Mesenchymal stem cell (in vitro differentiated cells and primary cell): ENCODE results near the gene MYL3.

Experiments used
- DNase-seq: peaks from one replicate; pipeline ENCODE4 v3.0.0-alpha.2; 2013
- H2AFZ ChIP-seq: one replicate; pipeline ENCODE4 v1.6.1; 2013; ENCODE audit warnings: low read depth, mild to moderate bottlenecking, control low read depth, inconsistent platforms, low read length, moderate library complexity
- H2AK5ac ChIP-seq: 2 replicates; pipeline ENCODE4 v1.6.1; 2013; ENCODE audit warnings: low read length, moderate library complexity, mild to moderate bottlenecking, inconsistent platforms; ENCODE audit not compliant: severe bottlenecking
- H2BK120ac ChIP-seq: one replicate; pipeline ENCODE4 v1.6.1; 2013; ENCODE audit warnings: low read depth, mild to moderate bottlenecking, inconsistent platforms, low read length, moderate library complexity
- H2BK12ac ChIP-seq, 2 experiments: one replicate each; pipeline ENCODE4 v1.6.1; 2013; ENCODE audit warnings: inconsistent platforms in 2 of 2, low read length in 2 of 2, mild to moderate bottlenecking in 2 of 2, moderate library complexity in 2 of 2, control low read depth in 1 of 2
- H2BK15ac ChIP-seq: one replicate; pipeline ENCODE4 v1.6.1; 2013; ENCODE audit warnings: mild to moderate bottlenecking, low read depth, inconsistent platforms; ENCODE audit not compliant: poor library complexity, severe bottlenecking
- H2BK5ac ChIP-seq: 2 replicates; pipeline ENCODE4 v1.6.1; 2013; ENCODE audit warnings: low read depth, mild to moderate bottlenecking, low read length, control low read depth, inconsistent platforms; ENCODE audit not compliant: poor library complexity, severe bottlenecking
- H3K14ac ChIP-seq, 2 experiments: one replicate each; pipeline ENCODE4 v1.6.1; 2013; ENCODE audit warnings: inconsistent platforms in 2 of 2, low read length in 2 of 2, control low read depth in 1 of 2, mild to moderate bottlenecking in 1 of 2, moderate library complexity in 1 of 2
- H3K18ac ChIP-seq, 2 experiments: one replicate each; pipeline ENCODE4 v1.6.1; 2013; ENCODE audit warnings: inconsistent platforms in 2 of 2, low read length in 2 of 2, control low read depth in 1 of 2, low read depth in 1 of 2, mild to moderate bottlenecking in 1 of 2
- H3K23ac ChIP-seq, 2 experiments: one replicate each; pipeline ENCODE4 v1.6.1; 2013; ENCODE audit warnings: inconsistent platforms in 2 of 2, low read length in 2 of 2, mild to moderate bottlenecking in 2 of 2, moderate library complexity in 2 of 2, control low read depth in 1 of 2
- H3K27ac ChIP-seq: 2 replicates; pipeline ENCODE4 v1.5.1; 2013; ENCODE audit warnings: mild to moderate bottlenecking, moderate library complexity, low read length, control low read depth, inconsistent platforms; ENCODE audit not compliant: poor library complexity, severe bottlenecking
- H3K27me3 ChIP-seq, 2 experiments: 2 replicates each; pipeline versions ENCODE4 v1.6.1 to v1.7.0; 2013; ENCODE audit warnings: low read length in 2 of 2, mild to moderate bottlenecking in 2 of 2, moderate library complexity in 2 of 2, control low read depth in 1 of 2, inconsistent platforms in 1 of 2; ENCODE audit not compliant: control insufficient read depth in 1 of 2, insufficient read depth in 1 of 2
- H3K36me3 ChIP-seq, 2 experiments: 2 replicates each; pipeline versions ENCODE4 v1.6.1 to v1.7.0; 2013; ENCODE audit warnings: low read length in 2 of 2, control low read depth in 1 of 2, inconsistent platforms in 1 of 2, low read depth in 1 of 2, mild to moderate bottlenecking in 1 of 2; ENCODE audit not compliant: insufficient read depth in 2 of 2, control insufficient read depth in 1 of 2
- H3K4ac ChIP-seq, 2 experiments: one replicate each; pipeline ENCODE4 v1.6.1; 2013; ENCODE audit warnings: inconsistent platforms in 2 of 2, low read length in 2 of 2, mild to moderate bottlenecking in 2 of 2, moderate library complexity in 2 of 2, control low read depth in 1 of 2, low read depth in 1 of 2
- H3K4me1 ChIP-seq: 2 replicates; pipeline ENCODE4 v1.6.1; 2013; ENCODE audit warnings: low read depth, low read length, control low read depth; ENCODE audit not compliant: control insufficient read depth, insufficient read depth
- H3K4me2 ChIP-seq: 2 replicates; pipeline ENCODE4 v1.6.1; 2013; ENCODE audit warnings: low read length, mild to moderate bottlenecking, inconsistent platforms; ENCODE audit not compliant: poor library complexity, severe bottlenecking
- H3K4me3 ChIP-seq, 2 experiments: 2 replicates each; pipeline versions ENCODE4 v1.5.1 to v1.7.0; 2013; ENCODE audit warnings: low read length in 2 of 2, mild to moderate bottlenecking in 2 of 2, control low read depth in 1 of 2, low read depth in 1 of 2; ENCODE audit not compliant: insufficient read depth in 1 of 2
- H3K79me1 ChIP-seq: replicated peaks from 2 replicates; pipeline ENCODE4 v1.6.1; 2013; ENCODE audit warnings: mild to moderate bottlenecking, control low read depth, low read length, inconsistent platforms; ENCODE audit not compliant: poor library complexity, severe bottlenecking
- H3K9ac ChIP-seq: 2 replicates; pipeline ENCODE4 v1.7.0; 2013; ENCODE audit warnings: mild to moderate bottlenecking, low read length, moderate library complexity
- H3K9me3 ChIP-seq: 2 replicates; pipeline ENCODE4 v1.7.0; 2013; ENCODE audit warnings: mild to moderate bottlenecking, low read length; ENCODE audit not compliant: control insufficient read depth
- H4K8ac ChIP-seq: one replicate; pipeline ENCODE4 v1.6.1; 2013; ENCODE audit warnings: inconsistent platforms, mild to moderate bottlenecking, low read length, moderate library complexity
- H4K91ac ChIP-seq: one replicate; pipeline ENCODE4 v1.6.1; 2013; ENCODE audit warnings: mild to moderate bottlenecking, low read length, inconsistent platforms
- WGBS: methylation state at CpG from one replicate; pipeline ENCODE4 v1.1.7; 2013; ENCODE audit warnings: mixed read lengths; 5-methylcytosine and 5-hydroxymethylcytosine counted together

The MYL3 gene

DNA sequence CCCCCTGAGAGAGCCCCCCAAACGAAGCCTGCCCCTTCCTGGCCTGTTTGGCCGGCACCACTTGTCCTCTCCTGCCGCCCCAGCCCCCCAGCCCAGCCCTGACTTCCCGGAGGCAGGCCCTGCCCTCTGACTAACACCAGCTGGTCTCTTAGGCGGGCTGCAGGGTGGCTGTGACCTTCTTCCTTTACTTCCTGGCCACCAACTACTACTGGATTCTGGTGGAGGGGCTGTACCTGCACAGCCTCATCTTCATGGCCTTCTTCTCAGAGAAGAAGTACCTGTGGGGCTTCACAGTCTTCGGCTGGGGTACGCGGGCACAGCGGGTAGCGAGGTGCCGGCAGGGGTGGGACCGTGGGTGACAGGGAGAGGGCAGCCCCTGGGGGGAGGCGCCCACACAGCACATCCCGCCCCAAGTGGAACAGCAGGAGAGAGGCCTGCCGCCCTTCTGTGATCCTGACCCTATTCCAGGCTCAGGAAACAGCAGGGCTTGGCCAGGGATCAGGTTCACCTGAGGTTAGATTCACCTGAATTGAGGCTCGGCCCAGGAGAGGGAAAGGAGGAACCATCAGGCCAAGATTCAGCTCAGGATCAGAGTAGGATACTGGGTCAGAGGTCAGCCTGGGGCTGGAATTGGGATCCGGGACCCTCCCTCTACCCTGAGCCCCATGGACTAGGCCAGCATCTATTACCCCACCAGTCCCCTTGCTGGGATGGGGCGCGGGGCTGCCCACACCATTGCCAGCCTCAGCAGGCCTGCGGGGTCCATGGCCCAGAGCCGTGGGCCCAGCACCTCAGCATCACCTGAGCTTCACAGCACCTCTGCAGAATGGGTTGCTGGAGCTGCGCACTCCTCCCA lies 36.1 kb upstream of the MYL3 start:
- H3K36me3 ChIP-seq: no peaks in the 10 kb centered on the region
- H3K4me1 ChIP-seq: peaks cover 12% of the 10 kb centered on the region
- H3K18ac ChIP-seq: no peak overlapping the region
- 83% methylated on average over 22 of the region's 22 CpGs for WGBS
- no peak overlapping the region for H3K14ac ChIP-seq
- no peak overlapping the region for H3K4me2 ChIP-seq
- no peak overlapping the region for H3K27ac ChIP-seq
- no peak overlapping the region for H4K8ac ChIP-seq
- DNase-seq: no peak
- no peak overlapping the region for H2BK15ac ChIP-seq
- no peak overlapping the region for H3K4me3 ChIP-seq
- H3K4ac ChIP-seq: no peak overlapping the region
- no peak overlapping the region for H4K91ac ChIP-seq
- no peak overlapping the region for H2BK12ac ChIP-seq
- no peaks in the 10 kb centered on the region for H3K9me3 ChIP-seq
- no peak overlapping the region for H2BK120ac ChIP-seq
- no peak overlapping the region for H2BK5ac ChIP-seq
- no peak overlapping the region for H3K23ac ChIP-seq
- no peak overlapping the region for H2AFZ ChIP-seq
- no peak overlapping the region for H3K9ac ChIP-seq
- peaks cover 26 to 28% of the 10 kb centered on the region in 2 experiments for H3K27me3 ChIP-seq
- no peaks in the 10 kb centered on the region for H3K79me1 ChIP-seq
- no peak overlapping the region for H2AK5ac ChIP-seq

DNA sequence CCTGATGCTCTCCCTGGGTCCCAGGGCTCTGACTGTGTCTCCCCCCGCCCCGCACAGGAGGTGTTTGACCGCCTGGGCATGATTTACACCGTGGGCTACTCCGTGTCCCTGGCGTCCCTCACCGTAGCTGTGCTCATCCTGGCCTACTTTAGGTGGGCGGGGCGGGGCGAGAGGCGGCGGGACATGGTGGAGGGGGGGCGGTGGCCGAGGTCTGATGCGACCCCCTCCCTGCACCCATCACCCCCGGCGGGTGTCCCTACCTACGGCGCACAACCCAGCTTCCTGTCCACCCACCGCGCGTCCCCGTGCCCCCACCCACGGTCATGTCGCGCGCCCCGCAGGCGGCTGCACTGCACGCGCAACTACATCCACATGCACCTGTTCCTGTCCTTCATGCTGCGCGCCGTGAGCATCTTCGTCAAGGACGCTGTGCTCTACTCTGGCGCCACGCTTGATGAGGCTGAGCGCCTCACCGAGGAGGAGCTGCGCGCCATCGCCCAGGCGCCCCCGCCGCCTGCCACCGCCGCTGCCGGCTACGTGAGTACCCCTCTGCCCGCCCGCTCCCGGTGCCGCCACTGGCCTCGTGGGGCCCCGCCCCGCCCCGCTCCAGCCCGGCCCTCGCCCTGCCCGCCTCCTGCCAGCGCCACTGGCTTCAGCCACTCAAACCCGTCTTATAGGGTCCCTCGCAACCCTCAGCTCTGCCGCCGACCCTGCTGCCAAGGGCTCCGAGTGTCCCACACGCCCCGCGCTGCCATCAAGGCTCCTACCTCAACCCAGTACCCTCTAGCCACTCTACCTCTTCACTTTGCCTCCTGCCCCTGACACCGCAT lies 35.3 kb upstream of the MYL3 start:
- no peaks in the 10 kb centered on the region for H3K79me1 ChIP-seq
- H3K27me3 ChIP-seq: peaks cover 29 to 34% of the 10 kb centered on the region in 2 experiments
- H3K4me3 ChIP-seq: no peak overlapping the region
- no peak overlapping the region for H2AK5ac ChIP-seq
- no peak overlapping the region for H3K4ac ChIP-seq
- no peak overlapping the region for H2AFZ ChIP-seq
- no peak overlapping the region for H4K8ac ChIP-seq
- no peak overlapping the region for H3K14ac ChIP-seq
- no peak overlapping the region for H3K18ac ChIP-seq
- H3K23ac ChIP-seq: peak overlapping the region in 1 of 2 experiments; percentile 35
- no peak overlapping the region for H3K4me2 ChIP-seq
- H2BK12ac ChIP-seq: no peak overlapping the region
- peaks cover 8% of the 10 kb centered on the region for H3K4me1 ChIP-seq
- H3K9ac ChIP-seq: no peak overlapping the region
- DNase-seq: no peak
- H2BK15ac ChIP-seq: no peak overlapping the region
- no peaks in the 10 kb centered on the region for H3K9me3 ChIP-seq
- no peaks in the 10 kb centered on the region for H3K36me3 ChIP-seq
- H4K91ac ChIP-seq: peak overlapping the region; percentile 16
- 37% methylated on average over 70 of the region's 71 CpGs for WGBS
- no peak overlapping the region for H3K27ac ChIP-seq
- no peak overlapping the region for H2BK120ac ChIP-seq
- no peak overlapping the region for H2BK5ac ChIP-seq

DNA sequence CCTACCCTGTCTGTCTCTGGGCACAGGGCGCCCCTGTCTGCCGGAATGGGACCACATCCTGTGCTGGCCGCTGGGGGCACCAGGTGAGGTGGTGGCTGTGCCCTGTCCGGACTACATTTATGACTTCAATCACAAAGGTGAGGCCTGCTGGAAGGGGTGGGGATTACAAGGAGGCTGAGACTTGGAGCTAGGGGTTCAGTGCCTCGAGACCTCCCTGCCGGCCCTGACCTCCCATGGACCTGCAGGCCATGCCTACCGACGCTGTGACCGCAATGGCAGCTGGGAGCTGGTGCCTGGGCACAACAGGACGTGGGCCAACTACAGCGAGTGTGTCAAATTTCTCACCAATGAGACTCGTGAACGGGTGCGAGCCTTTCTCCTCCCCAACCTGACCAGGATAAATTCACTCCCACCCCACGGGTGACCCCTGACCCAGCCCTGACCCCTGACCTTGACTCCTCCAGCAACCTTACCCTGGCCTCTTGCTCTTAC lies 34.6 kb upstream of the MYL3 start:
- no peak overlapping the region for H3K9ac ChIP-seq
- H3K9me3 ChIP-seq: no peaks in the 10 kb centered on the region
- no peak overlapping the region for H2BK12ac ChIP-seq
- no peak overlapping the region for H2BK15ac ChIP-seq
- no peak overlapping the region for H4K91ac ChIP-seq
- H3K4me2 ChIP-seq: no peak overlapping the region
- no peak overlapping the region for H2BK5ac ChIP-seq
- no peak overlapping the region for H2BK120ac ChIP-seq
- H2AK5ac ChIP-seq: no peak overlapping the region
- H3K18ac ChIP-seq: no peak overlapping the region
- peaks cover 31 to 41% of the 10 kb centered on the region in 2 experiments for H3K27me3 ChIP-seq
- no peak overlapping the region for H3K4ac ChIP-seq
- no peak for DNase-seq
- H4K8ac ChIP-seq: no peak overlapping the region
- peak overlapping the region in 1 of 2 experiments; percentile 35 for H3K23ac ChIP-seq
- H3K4me3 ChIP-seq: no peak overlapping the region
- H3K36me3 ChIP-seq: no peaks in the 10 kb centered on the region
- H3K4me1 ChIP-seq: peaks cover 8% of the 10 kb centered on the region
- no peak overlapping the region for H2AFZ ChIP-seq
- WGBS: 75% methylated on average over 15 of the region's 15 CpGs
- no peak overlapping the region for H3K27ac ChIP-seq
- no peak overlapping the region for H3K14ac ChIP-seq
- no peaks in the 10 kb centered on the region for H3K79me1 ChIP-seq

DNA sequence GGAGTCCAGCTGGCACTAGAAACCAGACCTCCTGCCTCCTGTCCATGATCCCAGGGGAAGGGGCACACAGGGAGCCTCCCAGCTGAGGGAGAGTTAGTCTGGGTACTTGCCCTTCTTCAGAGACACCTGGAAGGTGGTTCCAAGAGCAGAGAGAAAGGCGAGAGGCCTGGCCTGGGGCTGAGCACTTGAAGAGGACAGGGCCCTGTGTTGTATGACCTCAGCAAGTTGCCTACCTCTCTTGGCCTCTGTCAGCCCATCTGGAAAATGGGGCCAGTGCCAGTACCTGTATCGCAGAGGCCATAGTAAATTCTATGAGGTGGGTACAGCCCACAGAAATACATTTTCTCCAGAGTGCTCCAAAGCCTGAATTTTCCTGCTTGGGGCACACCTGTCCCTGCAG lies 33.8 kb upstream of the MYL3 start:
- H3K4ac ChIP-seq: no peak overlapping the region
- 100% methylated on average over 2 of the region's 2 CpGs for WGBS
- H3K23ac ChIP-seq: no peak overlapping the region

More for the DNA sequence above, 33.8 kb upstream of the MYL3 start:
- Histone ChIP-seq H2BK120ac (no peak overlapping the region), H2BK5ac (no peak overlapping the region), H3K4me3 (no peak overlapping the region), H3K14ac (no peak overlapping the region), H3K4me1 (peaks cover 16% of the 10 kb centered on the region), H3K36me3 (no peaks in the 10 kb centered on the region), H2AK5ac (no peak overlapping the region), H3K4me2 (no peak overlapping the region), H4K91ac (no peak overlapping the region), H2BK12ac (no peak overlapping the region), H3K18ac (no peak overlapping the region), H2AFZ (no peak overlapping the region), H2BK15ac (no peak overlapping the region), H3K27me3 (peaks cover 32 to 45% of the 10 kb centered on the region in 2 experiments), H4K8ac (no peak overlapping the region), H3K27ac (no peak overlapping the region), H3K9me3 (no peaks in the 10 kb centered on the region), H3K9ac (no peak overlapping the region), H3K79me1 (no peaks in the 10 kb centered on the region)
- no peak for DNase-seq
